H1 (cell line): ENCODE measurements around the gene KCNMA1. TPM values are rescaled to one million over a fixed set of nuclear protein-coding genes. Genes with fewer than 3 reads are reported as not detected.

Source experiments
- HDAC6 ChIP-seq: IDR thresholded peaks from one replicate; pipeline ENCODE4 v1.7.1; 2012; ENCODE audit warnings: low read depth, mild to moderate bottlenecking, inconsistent platforms, low read length, moderate library complexity
- polyA plus RNA-seq, 7 experiments: library from polyadenylated mRNA; depleted of rRNA in 3 of 7; stranded (reverse) in 5 of 7; unstranded in 2 of 7; fragments of >200 nt in 5 of 7; fragments of 200-250 nt in 2 of 7; gene quantifications; 1 replicate in 5 of 7; 2 replicates in 1 of 7; 4 replicates in 1 of 7; pipeline versions ENCODE4 v1.2.1 to v1.2.3, GENCODE V29; 2011 to 2013; ENCODE audit warnings: missing spikeins in 2 of 7, mixed read lengths in 2 of 7
- total RNA-seq: library from RNA; stranded (reverse); fragmentation: NEBNext Ultra II Directional; extraction: Animal tissue kit (Norgen Biotek cat#: 25700); gene quantifications from 2 replicates; pipeline ENCODE4 v1.2.1, GENCODE V29; 2021

Gene KCNMA1
- total and polyA plus RNA-seq, 2 of the 8 experiments (the other 6 are each of a cell fraction or from before 2014, with no cell fraction given), result 10.2 to 11.1 TPM

DNA sequence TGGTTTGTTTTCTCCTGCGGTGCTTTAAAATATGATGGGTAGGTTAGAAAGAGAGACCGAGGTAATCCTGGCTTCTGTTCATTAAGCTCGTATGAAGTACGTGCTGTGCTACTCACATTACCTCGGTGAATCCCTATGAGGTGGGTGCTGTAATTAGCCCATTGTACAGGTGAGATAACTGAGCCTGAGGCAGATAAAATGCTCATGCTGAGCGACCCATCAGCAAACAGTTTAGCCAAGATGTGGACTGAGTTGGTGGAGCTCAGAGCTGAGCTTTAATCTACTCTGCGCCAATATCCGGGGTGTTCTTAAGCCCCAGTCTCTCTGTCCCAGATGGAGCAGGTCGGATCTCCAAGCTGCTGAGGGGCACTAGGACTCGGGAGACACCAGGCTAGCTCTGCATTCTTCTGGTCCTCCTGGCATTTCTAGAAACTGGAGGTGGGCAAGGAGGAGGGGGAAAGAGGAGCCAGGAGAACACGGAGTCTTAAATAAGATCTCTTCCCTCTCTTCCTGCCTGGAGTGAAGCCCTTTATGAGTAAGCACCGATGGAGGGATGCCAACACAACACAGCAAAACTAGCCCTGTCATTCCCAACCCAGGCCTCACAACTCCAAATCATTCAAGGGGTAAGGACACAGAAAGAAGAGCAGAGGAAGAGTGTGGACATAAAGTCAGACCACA is 458.5 kb downstream of the KCNMA1 start (continued):
- TF ChIP-seq HDAC6, result no peak
